Posterior cingulate gyrus (tissue), 11 donors: Measurements from ENCODE around the gene IGF2.
A peak's percentile ranks its signal among the peaks of the same experiment; 100 is the strongest.
"Not testable (repeated sequence)": the region's sequence is repeated elsewhere in the genome, so short reads cannot be mapped to it uniquely, and the experiment has no call there.

ENCODE experiments used
- DNase-seq, 10 donors: peaks; one replicate each; pipeline versions ENCODE4 v3.0.0 to v3.0.0-alpha.2; 2020 to 2021; ENCODE audit warnings: mixed read lengths in 3 of 10
- intact Hi-C: fragments of 100-400 bp; cut with DNase I; formaldehyde crosslinking; loops from one replicate; pipeline ENCODE4 v1.15.1; 2023

The IGF2 gene

GRCh38 chr11:2139123-2139521 is at the start of gene IGF2:
Gene IGF2, minus strand, starts transcription at chr11:2139389. Its CDS starts 3,866 bp downstream, at chr11:2135523.
- intact Hi-C loops, result no loop called here
- peak in 2 of 10 donors; percentile 39 to 81 for DNase-seq

GRCh38 chr11:2188745-2189144 is 49.6 kb upstream of the IGF2 start:
- intact Hi-C loops, result no loop called here
- no peak for DNase-seq

GRCh38 chr11:2187280-2187707 is 48.1 kb upstream of the IGF2 start:
- intact Hi-C loops, result no loop called here

GRCh38 chr11:2186669-2187279 is 47.6 kb upstream of the IGF2 start:
- intact Hi-C loops, result no loop called here
- peak in 2 of 10 donors; percentile 27 to 41 for DNase-seq

More at GRCh38 chr11:2187280-2187707, 48.1 kb upstream of the IGF2 start:
- DNase-seq, result no peak

GRCh38 chr11:2185324-2186085 is 46.3 kb upstream of the IGF2 start:
- intact Hi-C loops, result no loop called here
- no peak for DNase-seq

- no peak for DNase-seq
- intact Hi-C loops, result no loop called here
These were observed 43.7 kb upstream of the IGF2 start for GRCh38 chr11:2182692-2183474.

- intact Hi-C loops, result no loop called here
- DNase-seq, result no peak
These were observed 42.9 kb upstream of the IGF2 start for GRCh38 chr11:2182075-2182474.

GRCh38 chr11:2180789-2181370 is 41.7 kb upstream of the IGF2 start:
- intact Hi-C loops, result no loop called here
- DNase-seq, result no peak

GRCh38 chr11:2180347-2180746 is 41.2 kb upstream of the IGF2 start:
- DNase-seq, result no peak
- intact Hi-C loops, result no loop called here

GRCh38 chr11:2179516-2179915 is 40.3 kb upstream of the IGF2 start:
- intact Hi-C loops, result no loop called here
- no peak for DNase-seq

GRCh38 chr11:2178906-2179494 is 39.8 kb upstream of the IGF2 start:
- no peak for DNase-seq
- intact Hi-C loops, result no loop called here

GRCh38 chr11:2178055-2178773 is 39.0 kb upstream of the IGF2 start:
- intact Hi-C loops, DNase-seq: not testable (repeated sequence)

- no peak for DNase-seq
- intact Hi-C loops, result no loop called here
These were observed 37.9 kb upstream of the IGF2 start for GRCh38 chr11:2177076-2177475.

GRCh38 chr11:2176389-2176900 is 37.3 kb upstream of the IGF2 start:
- no peak for DNase-seq
- intact Hi-C loops, result no loop called here

GRCh38 chr11:2175659-2176058 is 36.5 kb upstream of the IGF2 start:
- no peak for DNase-seq
- intact Hi-C loops, result no loop called here

- intact Hi-C loops, result no loop called here
- no peak for DNase-seq
These were observed 35.2 kb upstream of the IGF2 start for GRCh38 chr11:2174361-2174760.

GRCh38 chr11:2173761-2174160 is 34.6 kb upstream of the IGF2 start:
- intact Hi-C loops, result no loop called here
- no peak for DNase-seq

- no peak for DNase-seq
- intact Hi-C loops, result no loop called here
These were observed 34.0 kb upstream of the IGF2 start for GRCh38 chr11:2173150-2173693.

GRCh38 chr11:2172676-2173075 is 33.5 kb upstream of the IGF2 start:
- intact Hi-C loops, result no loop called here
- no peak for DNase-seq
